ENCODE data around the gene XCL2. TPM values are rescaled to one million over a fixed set of nuclear protein-coding genes. Genes with fewer than 3 reads are reported as not detected.
"Not testable (repeated sequence)": the region's sequence is repeated elsewhere in the genome, so short reads cannot be mapped to it uniquely, and the experiment has no call there.

The XCL2 gene
- total and polyA plus RNA-seq, 2 of the 4 experiments (the other 2 are of a cell fraction) = not detected

GRCh38 chr1:168545678-168546552 is 2.1 kb upstream of the XCL2 start:
- in situ Hi-C loops (cut with MboI; ENCODE audit: low sequenced_read_pairs); H3K4me2 ChIP-seq (ENCODE audit: low read depth, low read length); H2AFZ ChIP-seq (replicated peaks; ENCODE audit: low read length, poor library complexity); H3K27me3 ChIP-seq (ENCODE audit: control insufficient read depth, insufficient read depth, low read length); CTCF ChIA-PET; H3K9ac ChIP-seq (ENCODE audit: low read depth, low read length); H3K56ac ChIP-seq (ENCODE audit: extremely low read depth, insufficient read depth, low read length); H3K36me3 ChIP-seq (ENCODE audit: control insufficient read depth, insufficient read depth, low read length); H3K9me1 ChIP-seq (ENCODE audit: insufficient read depth, low read length); H2BK15ac ChIP-seq (ENCODE audit: low read depth, low read length); POLR2A ChIA-PET (ENCODE audit: unreplicated experiment); H3K79me1 ChIP-seq (ENCODE audit: low read depth in 1 of 2, low read length in 2 of 2); BruUV-seq (replicated peaks); H2BK20ac ChIP-seq (ENCODE audit: low read depth, low read length); H3K4me3 ChIP-seq (ENCODE audit: insufficient read depth, low read depth, low read length); H4K5ac ChIP-seq (ENCODE audit: low read depth, low read length); H3K23ac ChIP-seq (ENCODE audit: low read depth, low read length); H2AK5ac ChIP-seq (ENCODE audit: low read depth, low read length); H3K4ac ChIP-seq (ENCODE audit: low read depth, low read length); H3K27ac ChIP-seq (ENCODE audit: insufficient read depth, low read length); H2BK5ac ChIP-seq (ENCODE audit: low read depth, low read length, poor library complexity, severe bottlenecking); H2AK9ac ChIP-seq (replicated peaks; ENCODE audit: low read depth, low read length, poor library complexity); H2BK120ac ChIP-seq (ENCODE audit: low read depth, low read length); H3K9me3 ChIP-seq (ENCODE audit: control insufficient read depth, insufficient read depth, low read length); H4K91ac ChIP-seq (ENCODE audit: insufficient read depth, low read depth, low read length); H4K20me1 ChIP-seq (ENCODE audit: insufficient read depth, low read length); H4K8ac ChIP-seq (ENCODE audit: low read depth in 2 of 2, low read length in 2 of 2); H3K18ac ChIP-seq (ENCODE audit: low read depth, low read length); dilution Hi-C loops (cut with HindIII; ENCODE audit: low sequenced_read_pairs, unreplicated experiment); H3K4me1 ChIP-seq (ENCODE audit: control insufficient read depth, insufficient read depth, low read length); H3K14ac ChIP-seq (replicated peaks; ENCODE audit: low read depth, low read length): not testable (repeated sequence)
- TF ChIP-seq CTCF (conservative IDR thresholded peaks at IDR 0.05; ENCODE audit: low read depth, low read length) (peak; percentile 57), RAD21 (IDR thresholded peaks at IDR 0.05; ENCODE audit: low read length) (peak; percentile 45), SMC3 (IDR thresholded peaks at IDR 0.05; ENCODE audit: low read depth, low read length) (peak; percentile 57), CEBPB (IDR thresholded peaks at IDR 0.05; ENCODE audit: low read depth, low read length) (peak; percentile 92)
- intact Hi-C loops (cut with micrococcal nuclease) = loop anchor here (1.0 kb wide), 2 partner anchors 27 to 107 kb away; no protein-coding TSS in a partner anchor
- DNase-seq = peak; percentile 56
- WGBS, 2 experiments (ENCODE audit: extremely low coverage in 2 of 2, insufficient read length in 1 of 2) = no CpG with 5 or more reads among the region's 7 CpGs
- peak; percentile 85 for ATAC-seq (ENCODE audit: low read depth)

GRCh38 chr1:168542978-168543377 is 819 bp downstream of the XCL2 start:
- H3K4me1 ChIP-seq (ENCODE audit: control insufficient read depth, insufficient read depth, low read length); POLR2A ChIA-PET (ENCODE audit: unreplicated experiment); BruUV-seq (replicated peaks); H3K27me3 ChIP-seq (ENCODE audit: control insufficient read depth, insufficient read depth, low read length); H3K9me1 ChIP-seq (ENCODE audit: insufficient read depth, low read length); H4K5ac ChIP-seq (ENCODE audit: low read depth, low read length); H3K23ac ChIP-seq (ENCODE audit: low read depth, low read length); H3K56ac ChIP-seq (ENCODE audit: extremely low read depth, insufficient read depth, low read length); H2BK5ac ChIP-seq (ENCODE audit: low read depth, low read length, poor library complexity, severe bottlenecking); H3K18ac ChIP-seq (ENCODE audit: low read depth, low read length); H2BK15ac ChIP-seq (ENCODE audit: low read depth, low read length); H3K14ac ChIP-seq (replicated peaks; ENCODE audit: low read depth, low read length); H2AK5ac ChIP-seq (ENCODE audit: low read depth, low read length); intact Hi-C loops (cut with micrococcal nuclease); H3K4ac ChIP-seq (ENCODE audit: low read depth, low read length); H3K27ac ChIP-seq (ENCODE audit: insufficient read depth, low read length); H2AK9ac ChIP-seq (replicated peaks; ENCODE audit: low read depth, low read length, poor library complexity); H3K79me1 ChIP-seq (ENCODE audit: low read depth in 1 of 2, low read length in 2 of 2); H4K91ac ChIP-seq (ENCODE audit: insufficient read depth, low read depth, low read length); in situ Hi-C loops (cut with MboI; ENCODE audit: low sequenced_read_pairs); H4K8ac ChIP-seq (ENCODE audit: low read depth in 2 of 2, low read length in 2 of 2); H2BK20ac ChIP-seq (ENCODE audit: low read depth, low read length); H3K4me3 ChIP-seq (ENCODE audit: insufficient read depth, low read depth, low read length); CTCF ChIA-PET; ATAC-seq (ENCODE audit: low read depth); H3K36me3 ChIP-seq (ENCODE audit: control insufficient read depth, insufficient read depth, low read length); H3K9me3 ChIP-seq (ENCODE audit: control insufficient read depth, insufficient read depth, low read length); DNase-seq; H2BK120ac ChIP-seq (ENCODE audit: low read depth, low read length); H3K4me2 ChIP-seq (ENCODE audit: low read depth, low read length); H2AFZ ChIP-seq (replicated peaks; ENCODE audit: low read length, poor library complexity); dilution Hi-C loops (cut with HindIII; ENCODE audit: low sequenced_read_pairs, unreplicated experiment); H3K9ac ChIP-seq (ENCODE audit: low read depth, low read length); H4K20me1 ChIP-seq (ENCODE audit: insufficient read depth, low read length): not testable (repeated sequence)
- WGBS, 2 experiments (ENCODE audit: extremely low coverage in 2 of 2, insufficient read length in 1 of 2) = 40% methylated on average over 1 of the region's 2 CpGs; no CpG with 5 or more reads in 1 of the 2 experiments
